GM19099 (cell line): ENCODE data around the gene ARHGAP45.

ENCODE experiments used
- POLR2A ChIP-seq: IDR thresholded peaks from 3 replicates; pipeline ENCODE4 v1.6.1; 2011; ENCODE audit warnings: low read depth; ENCODE audit not compliant: insufficient read length; ENCODE audit errors: extremely low read depth

Gene ARHGAP45

DNA sequence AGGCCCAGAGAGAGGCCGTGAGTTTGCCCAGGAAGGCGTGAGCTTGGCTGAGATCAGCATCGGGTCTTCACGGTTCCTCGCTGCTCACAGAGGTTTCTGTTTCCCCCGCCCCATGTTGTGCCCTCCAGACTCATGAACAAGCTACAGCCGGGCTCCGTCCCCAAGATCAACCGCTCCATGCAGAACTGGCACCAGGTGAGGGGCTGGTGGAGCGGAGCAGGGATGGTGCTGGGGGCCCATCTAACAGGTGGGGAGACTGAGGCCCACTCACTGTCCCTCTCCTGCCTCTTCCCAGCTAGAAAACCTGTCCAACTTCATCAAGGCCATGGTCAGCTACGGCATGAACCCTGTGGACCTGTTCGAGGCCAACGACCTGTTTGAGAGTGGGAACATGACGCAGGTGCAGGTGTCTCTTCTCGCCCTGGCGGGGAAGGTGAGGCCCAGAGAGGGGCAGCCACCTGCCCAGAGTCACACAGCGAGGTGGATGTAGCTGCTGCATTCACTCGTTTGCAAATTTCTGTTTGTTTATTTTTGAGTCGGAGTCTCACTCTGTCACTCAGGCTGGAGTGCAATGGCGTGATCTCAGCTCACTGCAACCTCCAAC is 34.6 kb upstream of the ARHGAP45 start:
- no peak for TF ChIP-seq POLR2A

DNA sequence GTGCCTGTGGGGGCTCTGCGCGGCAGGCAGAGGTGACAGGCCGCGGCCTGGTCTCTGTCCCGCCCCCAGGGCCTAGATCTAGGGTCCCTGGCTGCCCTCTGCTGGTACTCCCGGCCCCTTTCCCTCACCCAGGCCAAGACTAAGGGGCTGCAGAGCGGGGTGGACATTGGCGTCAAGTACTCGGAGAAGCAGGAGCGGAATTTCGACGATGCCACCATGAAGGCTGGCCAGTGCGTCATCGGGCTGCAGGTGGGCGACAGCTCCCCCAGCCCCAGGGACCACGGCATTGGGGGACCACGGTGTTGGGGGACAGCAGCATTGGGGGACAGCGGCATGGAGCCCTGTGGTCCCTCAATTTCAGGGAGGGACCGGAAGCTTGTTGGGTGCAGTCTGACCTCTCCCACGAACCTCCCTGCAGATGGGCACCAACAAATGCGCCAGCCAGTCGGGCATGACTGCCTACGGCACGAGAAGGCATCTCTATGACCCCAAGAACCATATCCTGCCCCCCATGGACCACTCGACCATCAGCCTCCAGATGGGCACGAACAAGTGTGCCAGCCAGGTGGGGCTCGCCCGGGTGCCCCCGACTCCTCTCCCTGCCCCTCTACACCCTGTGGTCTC is 30.9 kb upstream of the ARHGAP45 start:
- peak; percentile 10 for TF ChIP-seq POLR2A

DNA sequence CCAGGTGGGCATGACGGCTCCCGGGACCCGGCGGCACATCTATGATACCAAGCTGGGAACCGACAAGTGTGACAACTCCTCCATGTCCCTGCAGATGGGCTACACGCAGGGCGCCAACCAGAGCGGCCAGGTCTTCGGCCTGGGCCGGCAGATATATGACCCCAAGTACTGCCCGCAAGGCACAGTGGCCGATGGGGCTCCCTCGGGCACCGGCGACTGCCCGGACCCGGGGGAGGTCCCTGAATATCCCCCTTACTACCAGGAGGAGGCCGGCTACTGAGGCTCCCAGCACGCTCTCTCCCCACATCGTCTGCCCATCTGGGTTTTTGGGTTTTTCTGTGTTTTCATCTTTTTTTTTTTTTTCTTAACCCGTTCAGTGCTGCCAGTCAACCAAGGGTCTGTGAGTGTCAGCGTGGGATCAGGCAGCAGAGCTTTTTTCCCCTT is 29.3 kb upstream of the ARHGAP45 start:
- no peak for TF ChIP-seq POLR2A

DNA sequence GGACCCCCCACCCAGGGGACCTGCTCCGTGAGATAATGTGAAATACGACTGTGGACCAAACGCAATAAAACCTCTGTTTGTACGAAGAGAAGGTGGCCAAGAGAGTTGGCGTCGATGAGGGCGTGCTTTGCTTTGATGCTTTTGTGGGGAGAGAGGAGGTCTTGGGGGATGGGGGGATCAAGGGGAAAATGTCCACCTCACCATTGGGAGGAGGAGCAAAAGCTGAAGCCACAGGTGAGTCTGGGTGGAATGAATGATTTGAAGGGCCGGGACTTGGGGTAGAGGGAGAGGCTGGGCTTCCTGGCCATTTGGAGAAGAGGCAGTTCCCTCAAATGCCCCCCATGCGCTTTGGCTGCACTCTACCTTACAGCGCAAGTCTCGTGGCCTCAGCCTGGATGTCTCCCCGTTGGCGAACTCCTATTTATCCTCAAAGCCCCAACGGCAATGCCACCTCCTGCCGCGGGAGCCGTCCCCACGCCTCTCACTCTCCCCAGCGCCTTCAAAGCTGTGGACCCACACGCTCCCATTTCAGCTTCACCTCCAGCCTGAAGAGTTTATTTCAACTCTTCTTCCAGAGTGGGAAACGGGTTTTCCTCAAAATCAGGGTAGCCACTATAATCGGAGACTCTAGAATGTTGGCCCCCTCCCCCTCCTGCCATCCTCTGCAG is 27.9 kb upstream of the ARHGAP45 start:
- no peak for TF ChIP-seq POLR2A

DNA sequence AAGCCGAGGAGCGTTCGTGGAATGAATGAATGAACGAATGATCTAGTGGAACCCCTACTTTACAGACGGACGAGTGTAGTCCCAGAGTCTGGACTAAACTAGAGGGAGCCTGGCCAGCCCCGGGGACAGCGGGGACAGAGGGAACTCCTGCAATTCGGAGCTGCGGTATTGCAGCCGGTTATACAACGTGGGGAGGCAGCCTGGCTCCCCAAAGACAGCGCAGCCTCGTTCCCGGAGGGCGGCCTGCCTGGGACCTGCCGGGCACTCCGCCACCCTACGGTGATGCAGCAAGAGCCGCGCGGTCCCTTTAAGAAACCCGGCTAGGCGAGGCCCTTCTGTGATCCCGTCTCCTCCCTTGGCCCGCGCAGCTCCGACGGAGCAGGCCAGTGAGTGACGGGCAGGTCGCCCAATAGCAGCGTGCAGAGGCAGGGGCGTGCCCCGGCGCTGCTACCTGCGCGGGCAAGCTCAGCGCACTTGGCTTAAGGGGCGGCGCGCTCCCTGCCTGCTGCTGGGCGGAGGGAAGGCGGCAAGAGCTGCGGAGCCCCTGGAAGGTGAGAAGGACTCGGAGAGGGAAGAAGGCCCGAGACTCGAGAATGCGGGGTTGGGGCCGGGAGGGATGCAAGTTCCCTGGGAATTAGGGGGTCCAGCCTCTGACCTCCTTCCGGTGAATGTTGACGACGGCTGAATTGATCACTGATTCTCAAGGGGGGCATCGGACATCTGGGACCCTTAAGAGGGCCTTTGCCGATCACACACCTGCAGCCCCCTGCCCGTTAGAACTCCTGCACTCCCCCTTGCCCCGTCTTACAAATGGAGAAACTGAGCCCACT is 27.1 kb upstream of the ARHGAP45 start, which contains the start of gene ABCA7:
Gene ABCA7 (plus strand): TSS at position 462 of the 830 bp plus-strand sequence. CDS start 1,255 bp downstream, outside the sequence.
- peak; percentile 62 for TF ChIP-seq POLR2A

DNA sequence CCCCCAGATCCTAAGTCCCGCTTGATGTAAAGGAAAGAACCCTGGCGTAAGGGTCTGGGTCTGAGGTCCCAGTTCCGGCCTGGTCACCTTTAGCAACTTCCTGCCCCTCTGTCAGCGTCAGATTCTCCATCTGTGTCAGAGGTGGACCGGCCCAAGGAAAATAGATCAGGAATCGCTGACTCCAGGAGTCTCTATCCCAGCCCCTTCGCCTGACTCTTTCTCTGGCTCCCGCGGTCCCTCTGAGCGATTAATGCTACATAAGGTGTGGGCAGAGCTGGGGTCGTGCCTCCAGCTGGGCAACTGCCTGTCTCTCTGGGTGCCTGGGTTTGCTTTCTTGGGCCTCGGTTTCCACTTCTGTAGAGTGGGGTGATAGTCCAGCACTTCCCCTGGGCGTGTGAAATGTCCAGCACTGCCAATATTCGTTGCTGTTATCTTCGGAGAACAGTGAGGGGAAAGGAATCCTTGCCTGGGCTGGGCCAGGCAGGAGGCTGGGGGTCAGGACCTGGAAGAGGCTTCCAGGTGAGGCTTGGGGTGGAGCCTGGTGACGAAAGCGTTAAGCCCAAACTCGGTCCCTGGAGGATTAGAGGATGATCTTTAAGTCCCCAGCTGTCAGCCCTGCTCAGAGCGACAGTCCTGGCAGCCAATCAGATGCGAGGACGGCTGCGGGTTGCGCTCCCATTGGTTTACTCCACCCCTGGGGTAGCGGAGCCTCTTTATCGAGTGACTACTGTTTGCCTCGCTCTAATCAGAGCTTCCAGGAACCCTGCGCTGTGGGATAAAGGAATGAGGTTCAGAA is 26.3 kb upstream of the ARHGAP45 start:
- no peak for TF ChIP-seq POLR2A

DNA sequence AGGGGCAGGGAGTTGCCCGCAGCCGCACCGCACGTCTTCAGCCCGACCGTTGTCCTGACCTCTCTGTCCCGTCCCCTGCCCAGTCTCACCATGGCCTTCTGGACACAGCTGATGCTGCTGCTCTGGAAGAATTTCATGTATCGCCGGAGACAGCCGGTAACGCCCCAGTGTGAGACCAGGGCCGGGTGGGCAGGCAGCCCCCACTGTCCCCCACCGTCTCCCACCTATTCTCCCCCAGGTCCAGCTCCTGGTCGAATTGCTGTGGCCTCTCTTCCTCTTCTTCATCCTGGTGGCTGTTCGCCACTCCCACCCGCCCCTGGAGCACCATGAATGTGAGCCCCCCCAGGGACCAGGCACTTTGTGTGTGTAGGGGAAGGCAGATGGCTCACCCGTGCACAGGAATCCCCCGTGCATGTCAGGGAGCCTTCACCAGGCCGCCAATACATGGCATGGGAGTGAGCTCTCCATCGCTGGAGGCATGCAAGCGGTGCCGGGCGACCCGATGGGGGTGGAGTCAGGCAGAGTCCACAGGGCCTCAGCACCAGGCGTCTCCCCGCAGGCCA is 25.6 kb upstream of the ARHGAP45 start:
- no peak for TF ChIP-seq POLR2A

DNA sequence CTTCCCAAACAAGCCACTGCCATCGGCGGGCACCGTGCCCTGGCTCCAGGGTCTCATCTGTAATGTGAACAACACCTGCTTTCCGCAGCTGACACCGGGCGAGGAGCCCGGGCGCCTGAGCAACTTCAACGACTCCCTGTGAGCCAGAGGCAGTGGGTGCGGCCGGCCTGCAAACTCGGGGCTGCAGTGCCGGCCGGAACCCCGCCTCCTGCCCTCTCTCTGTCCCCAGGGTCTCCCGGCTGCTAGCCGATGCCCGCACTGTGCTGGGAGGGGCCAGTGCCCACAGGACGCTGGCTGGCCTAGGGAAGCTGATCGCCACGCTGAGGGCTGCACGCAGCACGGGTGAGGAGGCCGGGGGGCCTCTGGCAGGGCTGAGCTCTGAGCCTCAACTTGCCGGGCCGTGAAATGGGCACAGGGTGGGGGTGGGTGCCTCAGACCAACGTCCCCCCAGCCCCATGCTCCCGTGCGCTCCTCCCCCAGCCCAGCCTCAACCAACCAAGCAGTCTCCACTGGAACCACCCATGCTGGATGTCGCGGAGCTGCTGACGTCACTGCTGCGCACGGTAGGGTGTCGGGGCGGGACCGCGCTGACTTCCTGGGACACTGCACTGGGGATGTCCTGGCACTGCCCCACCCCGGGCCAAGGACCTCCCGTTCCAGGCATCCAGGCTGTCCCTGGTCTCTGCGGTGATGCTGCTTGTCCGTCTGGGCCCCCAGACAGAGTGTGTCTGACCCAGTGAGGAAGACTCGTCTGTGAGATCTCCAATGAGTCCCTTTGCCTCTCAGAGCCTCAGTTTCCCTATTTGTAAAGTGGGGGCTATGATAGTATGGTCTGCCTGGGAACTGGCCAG is 24.9 kb upstream of the ARHGAP45 start:
- TF ChIP-seq POLR2A = no peak

DNA sequence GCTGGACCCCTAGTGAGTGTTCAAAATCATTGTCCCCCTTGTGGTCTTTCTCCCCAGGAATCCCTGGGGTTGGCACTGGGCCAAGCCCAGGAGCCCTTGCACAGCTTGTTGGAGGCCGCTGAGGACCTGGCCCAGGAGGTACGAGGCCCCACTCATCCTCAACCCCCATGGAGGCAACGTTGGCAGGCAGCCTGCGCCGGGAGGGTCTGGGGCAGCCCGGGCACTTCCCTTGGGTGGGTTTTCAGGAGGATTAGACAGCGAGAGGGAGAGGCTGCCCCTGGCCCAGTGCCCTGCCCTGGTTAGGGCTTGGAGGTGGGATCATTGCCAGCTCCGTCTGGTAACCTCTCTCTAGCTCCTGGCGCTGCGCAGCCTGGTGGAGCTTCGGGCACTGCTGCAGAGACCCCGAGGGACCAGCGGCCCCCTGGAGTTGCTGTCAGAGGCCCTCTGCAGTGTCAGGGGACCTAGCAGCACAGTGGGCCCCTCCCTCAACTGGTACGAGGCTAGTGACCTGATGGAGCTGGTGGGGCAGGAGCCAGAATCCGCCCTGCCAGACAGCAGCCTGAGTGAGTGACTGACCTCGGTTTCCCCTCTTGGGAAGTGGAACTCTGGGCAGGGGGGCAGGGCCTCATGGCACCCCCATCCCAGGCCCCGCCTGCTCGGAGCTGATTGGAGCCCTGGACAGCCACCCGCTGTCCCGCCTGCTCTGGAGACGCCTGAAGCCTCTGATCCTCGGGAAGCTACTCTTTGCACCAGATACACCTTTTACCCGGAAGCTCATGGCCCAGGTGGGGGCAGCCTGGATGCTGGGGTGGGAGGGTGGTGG is 24.1 kb upstream of the ARHGAP45 start:
- TF ChIP-seq POLR2A = no peak

DNA sequence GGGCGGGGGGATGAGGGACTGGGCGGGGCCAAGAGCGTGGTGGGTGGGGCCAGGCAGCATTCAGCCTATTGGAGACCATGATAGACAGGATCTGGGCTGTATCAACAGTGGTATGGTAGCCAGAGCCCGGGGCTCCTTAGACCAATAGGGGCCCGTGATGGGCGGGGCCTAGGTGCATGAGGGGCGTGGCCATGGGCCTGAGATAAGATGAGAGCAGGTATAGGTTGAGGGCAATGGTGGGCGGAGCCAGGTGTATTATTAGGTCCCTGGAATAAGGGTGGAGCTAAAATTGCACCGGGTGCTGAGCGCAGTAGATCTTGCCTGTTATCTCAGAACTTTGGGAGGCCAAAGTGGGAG is 21.7 kb upstream of the ARHGAP45 start:
- TF ChIP-seq POLR2A = no peak

DNA sequence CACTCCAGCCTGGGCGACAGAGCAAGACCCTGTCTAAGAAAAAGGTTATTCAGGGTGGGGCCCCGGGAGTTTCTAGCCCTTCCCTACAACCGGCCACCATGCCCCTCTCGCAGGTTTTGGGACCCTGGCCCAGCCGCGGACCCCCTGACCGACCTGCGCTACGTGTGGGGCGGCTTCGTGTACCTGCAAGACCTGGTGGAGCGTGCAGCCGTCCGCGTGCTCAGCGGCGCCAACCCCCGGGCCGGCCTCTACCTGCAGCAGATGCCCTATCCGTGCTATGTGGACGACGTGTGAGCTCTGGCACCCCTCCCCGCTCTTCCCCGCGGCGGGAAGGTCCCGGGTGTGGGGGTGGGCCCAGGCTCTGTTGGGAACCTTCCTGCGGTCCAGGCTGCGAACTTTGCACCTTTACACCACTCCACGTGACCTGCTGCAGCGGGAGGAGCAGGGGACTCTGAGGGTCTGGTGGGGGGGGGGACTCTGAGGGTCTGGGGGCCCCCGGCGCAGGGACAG is 20.8 kb upstream of the ARHGAP45 start:
- no peak for TF ChIP-seq POLR2A
